C4-2B (cell line): ENCODE measurements around the gene SMARCE1.

Experiments
- H3K27ac ChIP-seq: fragments of 450-650 bp; 2 replicates; pipeline ENCODE4 v1.5.1; 2017
- CTCF ChIP-seq: fragments of 450-650 bp; conservative IDR thresholded peaks from 2 replicates; pipeline ENCODE4 v1.5.1; 2017; ENCODE audit warnings: mild to moderate bottlenecking
- ZFX ChIP-seq: fragments of 450-650 bp; IDR thresholded peaks from 2 replicates; pipeline ENCODE4 v1.6.1; 2017

The SMARCE1 gene

DNA sequence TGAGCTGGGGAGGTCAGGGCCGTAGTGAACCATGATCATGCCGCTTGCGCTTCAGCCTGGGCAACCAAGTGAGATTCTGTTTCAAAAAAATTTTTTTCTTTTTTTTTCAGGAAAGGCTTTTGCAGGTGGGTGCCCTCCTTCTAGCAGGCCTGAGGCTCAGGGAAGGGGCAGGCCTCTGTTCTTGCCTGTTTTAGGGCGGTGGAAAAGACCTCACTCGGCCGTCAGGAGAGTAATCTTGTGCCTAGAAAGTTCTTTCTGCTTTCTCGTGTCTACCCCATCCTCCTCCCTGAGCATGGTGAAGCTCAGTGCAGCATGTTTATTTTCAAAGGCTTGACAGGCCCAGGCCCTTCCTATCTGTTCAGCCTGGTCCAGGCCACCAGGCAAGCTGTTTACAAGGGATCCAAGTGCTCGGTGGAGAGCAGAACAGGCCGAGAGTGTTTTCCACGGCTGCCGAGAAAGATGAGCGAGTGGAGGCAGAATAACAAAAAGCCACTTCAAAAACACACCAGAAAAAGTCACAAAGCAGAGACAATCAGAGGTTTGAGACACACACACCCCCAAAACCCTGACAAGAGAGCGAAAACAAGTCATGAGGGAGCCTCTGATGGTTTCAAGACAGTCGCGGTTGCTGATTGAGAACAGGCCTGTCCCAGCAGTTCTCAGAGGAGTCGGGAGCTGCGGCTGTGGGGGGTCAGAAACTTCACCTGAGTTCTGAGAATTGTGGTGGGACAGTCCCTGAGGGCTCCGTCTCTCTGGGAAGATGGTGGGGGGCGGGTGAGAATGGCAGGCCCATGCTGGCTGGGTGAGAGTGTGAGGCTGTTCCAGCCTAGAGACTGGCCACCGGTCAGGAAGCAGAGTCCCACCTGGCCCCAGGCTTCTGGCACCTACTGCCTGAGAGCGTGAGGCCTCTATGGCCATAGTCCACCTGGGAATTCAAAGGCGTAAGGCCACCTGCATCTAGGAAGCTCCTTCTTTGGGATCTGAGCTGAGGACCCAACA lies 44.9 kb downstream of the SMARCE1 start:
- no peak overlapping the region for H3K27ac ChIP-seq
- TF ChIP-seq ZFX = no peak
- no peak for TF ChIP-seq CTCF

GRCh38 chr17:40600486-40601046 lies 47.1 kb downstream of the SMARCE1 start:
- no peak overlapping the region for H3K27ac ChIP-seq
- TF ChIP-seq CTCF (no peak), ZFX (no peak)

GRCh38 chr17:40599468-40599763 lies 48.2 kb downstream of the SMARCE1 start:
- H3K27ac ChIP-seq = no peak overlapping the region
- no peak for TF ChIP-seq CTCF
- TF ChIP-seq ZFX = no peak

GRCh38 chr17:40598619-40599467 lies 48.8 kb downstream of the SMARCE1 start:
- TF ChIP-seq ZFX (no peak), CTCF (no peak)

GRCh38 chr17:40598301-40598618 lies 49.4 kb downstream of the SMARCE1 start:
- TF ChIP-seq CTCF (no peak), ZFX (no peak)

More at GRCh38 chr17:40598619-40599467, 48.8 kb downstream of the SMARCE1 start:
- H3K27ac ChIP-seq = no peak overlapping the region

DNA sequence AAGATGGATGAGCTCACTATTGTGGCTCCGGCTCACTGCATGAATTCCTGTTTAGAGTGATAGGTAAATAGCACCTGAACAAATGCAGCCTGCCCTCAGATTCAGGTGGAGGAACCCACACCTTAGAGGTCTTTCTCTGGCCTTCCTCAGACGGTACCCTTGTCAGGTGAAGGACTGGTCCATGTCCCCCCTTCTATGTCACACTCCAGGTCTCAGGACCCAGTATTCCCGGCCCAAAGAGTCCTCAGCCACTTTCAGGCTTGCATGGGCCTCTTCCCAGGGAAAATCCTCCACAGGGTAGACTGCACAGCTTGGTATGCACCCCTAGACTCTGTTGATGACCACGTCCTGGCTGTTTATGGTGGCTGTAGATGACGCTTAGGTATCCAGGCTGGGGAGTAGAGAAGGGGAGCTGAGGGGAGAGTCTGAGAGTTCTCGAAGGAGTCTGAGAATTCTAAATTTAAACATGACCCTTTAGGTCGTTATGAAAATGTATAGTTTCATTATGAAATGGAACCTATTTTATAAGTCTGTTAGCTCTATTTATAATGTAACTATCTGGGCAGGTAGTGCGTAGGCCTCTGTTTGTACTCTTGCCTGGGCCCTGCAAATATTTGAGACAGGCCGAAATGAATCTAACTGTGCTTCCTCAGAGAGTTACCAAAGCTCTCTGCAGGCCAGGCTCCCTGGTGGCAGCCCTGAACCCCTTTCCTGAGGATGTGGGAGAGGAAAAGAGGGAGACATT lies 49.9 kb downstream of the SMARCE1 start:
- H3K27ac ChIP-seq = no peak overlapping the region
- TF ChIP-seq ZFX (no peak), CTCF (no peak)

More at GRCh38 chr17:40598301-40598618, 49.4 kb downstream of the SMARCE1 start:
- H3K27ac ChIP-seq = no peak overlapping the region
